ENCODE data around the gene PEX5.

The PEX5 gene

GRCh38 chr12:7189398-7190267 is at the start of gene PEX5:
Gene PEX5, plus strand, starts transcription at chr12:7189686. Its CDS starts 692 bp downstream, at chr12:7190378.
- DNase-seq, result peak; percentile 40 to 93 (median 82)

GRCh38 chr12:7141351-7142005 is 48.0 kb upstream of the PEX5 start:
- DNase-seq, result no peak

- DNase-seq, result peak in 10 of 51 donors; percentile 6 to 27 (median 14)
Measured at GRCh38 chr12:7142056-7142644, 47.3 kb upstream of the PEX5 start.

GRCh38 chr12:7142809-7143465 is 46.5 kb upstream of the PEX5 start:
- DNase-seq, result no peak

GRCh38 chr12:7143564-7143963 is 45.9 kb upstream of the PEX5 start:
- DNase-seq, result no peak

GRCh38 chr12:7144414-7145120 is 44.9 kb upstream of the PEX5 start:
- no peak for DNase-seq

GRCh38 chr12:7145671-7146070 is 43.8 kb upstream of the PEX5 start:
- no peak for DNase-seq

- no peak for DNase-seq
Measured at GRCh38 chr12:7146228-7146627, 43.3 kb upstream of the PEX5 start.

- DNase-seq, result no peak
Measured at GRCh38 chr12:7146906-7147305, 42.6 kb upstream of the PEX5 start.

GRCh38 chr12:7150356-7150755 is 39.1 kb upstream of the PEX5 start:
- DNase-seq, result no peak

- no peak for DNase-seq
Measured at GRCh38 chr12:7150841-7151240, 38.6 kb upstream of the PEX5 start.

- no peak for DNase-seq
Measured at GRCh38 chr12:7151532-7151931, 38.0 kb upstream of the PEX5 start.

- no peak for DNase-seq
Measured at GRCh38 chr12:7152818-7153217, 36.7 kb upstream of the PEX5 start.

- DNase-seq, result no peak
Measured at GRCh38 chr12:7154042-7154441, 35.4 kb upstream of the PEX5 start.

GRCh38 chr12:7154901-7155470 is 34.5 kb upstream of the PEX5 start:
- no peak for DNase-seq

GRCh38 chr12:7155471-7156034 is 33.9 kb upstream of the PEX5 start:
- DNase-seq, result no peak

- DNase-seq, result no peak
Measured at GRCh38 chr12:7156259-7157197, 33.0 kb upstream of the PEX5 start.

GRCh38 chr12:7157391-7157790 is 32.1 kb upstream of the PEX5 start:
- DNase-seq, result no peak
